Gastroesophageal sphincter (tissue), 4 donors: ENCODE data around the gene STK24. TPM values are rescaled to one million over a fixed set of nuclear protein-coding genes. Genes with fewer than 3 reads are reported as not detected.

Experiments
- ATAC-seq: fragments of 150-250 bp; one replicate; pipeline ENCODE4 v1.9.1; 2016; ENCODE audit warnings: mild to moderate bottlenecking, moderate library complexity
- H3K27ac ChIP-seq, 4 donors: fragments of 200-600 bp; sonication (generic) in 3 of 4; 1 replicate in 3 of 4; 2 replicates in 1 of 4; pipeline ENCODE4 v1.5.1; 2016 to 2019
- H3K27me3 ChIP-seq: fragments of 200-600 bp; sonication (generic); one replicate; pipeline ENCODE4 v1.5.1; 2019
- H3K36me3 ChIP-seq, 2 donors: fragments of 200-600 bp; sonication (generic); one replicate each; pipeline ENCODE4 v1.5.1; 2019; ENCODE audit warnings: control low read depth in 1 of 2
- H3K4me1 ChIP-seq, 3 donors: fragments of 200-600 bp; sonication (generic); 1 replicate in 2 of 3; 2 replicates in 1 of 3; pipeline ENCODE4 v1.5.1; 2016 to 2019; ENCODE audit warnings: control low read depth in 2 of 3
- H3K4me3 ChIP-seq, 2 donors: fragments of 200-600 bp; sonication (generic); one replicate each; pipeline ENCODE4 v1.5.1; 2019; ENCODE audit warnings: mild to moderate bottlenecking in 1 of 2, moderate library complexity in 1 of 2
- H3K9me3 ChIP-seq, 3 donors: fragments of 200-600 bp; sonication (generic); one replicate each; pipeline ENCODE4 v1.5.1; 2017 to 2019; ENCODE audit warnings: control low read depth in 2 of 3
- CTCF ChIP-seq, 4 experiments: fragments of 200-600 bp in 2 of 4; fragments of 450-650 bp in 2 of 4; sonication (generic) in 1 of 4; IDR thresholded peaks; one replicate each; pipeline ENCODE4 v1.5.1; 2017 to 2019; ENCODE audit warnings: antibody characterized with exemption in 4 of 4, mild to moderate bottlenecking in 2 of 4, moderate library complexity in 2 of 4
- EP300 ChIP-seq: sonication (generic); formaldehyde crosslinking; IDR thresholded peaks from one replicate; pipeline ENCODE4 v1.6.1; 2017; ENCODE audit warnings: antibody characterized with exemption, mild to moderate bottlenecking
- POLR2A ChIP-seq, 2 donors: fragments of 450-650 bp; IDR thresholded peaks; one replicate each; pipeline ENCODE4 v1.6.1; 2017; ENCODE audit warnings: antibody characterized with exemption in 2 of 2, mild to moderate bottlenecking in 2 of 2, moderate library complexity in 1 of 2
- POLR2AphosphoS5 ChIP-seq: sonication (generic); formaldehyde crosslinking; IDR thresholded peaks from one replicate; pipeline ENCODE4 v1.6.1; 2017; ENCODE audit warnings: antibody characterized with exemption
- whole genome bisulfite sequencing, 2 donors: methylation state at CpG; one replicate each; pipeline ENCODE4 v1.1.5; 2018; ENCODE audit warnings: low coverage in 1 of 2; 5-methylcytosine and 5-hydroxymethylcytosine counted together
- total RNA-seq, 4 donors: library from RNA; depleted of rRNA; stranded (reverse); fragments of >200 nt; gene quantifications; one replicate each; pipeline ENCODE4 v1.1.0, GENCODE V29; 2016

The STK24 gene
- total RNA-seq, 4 donors from 2014 or later: 60.2 to 157 (median 102) TPM

GRCh38 chr13:98504371-98504963 lies 72.4 kb downstream of the STK24 start:
- no peaks in the 10 kb centered on the region for H3K9me3 ChIP-seq
- H3K27ac ChIP-seq: peak overlapping the region in 3 of 4 donors; percentile 80 to 86 (median 81)
- WGBS, 2 donors: 67% methylated on average over 5 of the region's 12 CpGs; no CpG with 5 or more reads in 1 of the 2 donors
- TF ChIP-seq POLR2AphosphoS5 (no peak), CTCF (IDR thresholded peaks at IDR 0.05) (no peak), EP300 (no peak)
- no peaks in the 10 kb centered on the region for H3K27me3 ChIP-seq
- H3K36me3 ChIP-seq: peaks cover 0 to under 1% of the 10 kb centered on the region in 2 donors
- ATAC-seq: no peak
- no peak overlapping the region for H3K4me3 ChIP-seq
- H3K4me1 ChIP-seq: peaks cover 9 to 99% (median 55%) of the 10 kb centered on the region in 3 donors

DNA sequence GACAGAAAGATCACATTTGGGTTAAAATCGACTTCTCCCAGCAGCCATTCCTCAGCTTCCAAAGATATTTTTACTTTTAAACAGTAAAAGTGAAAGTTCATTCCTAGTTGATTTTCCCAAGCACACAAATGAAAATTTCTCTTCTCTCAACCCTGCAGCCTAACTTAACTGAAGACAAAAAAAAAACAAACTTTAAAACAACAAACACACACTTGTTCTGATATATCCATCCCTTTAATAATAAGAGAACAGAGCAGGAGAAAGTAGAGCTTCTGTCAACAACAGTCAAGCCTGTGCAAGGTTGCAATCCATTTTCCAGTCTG lies 72.9 kb downstream of the STK24 start:
- Histone ChIP-seq H3K4me3 (peak overlapping the region in 1 of 2 donors; percentile 25), H3K27me3 (no peaks in the 10 kb centered on the region), H3K4me1 (peaks cover 9 to 98% (median 55%) of the 10 kb centered on the region in 3 donors), H3K9me3 (no peaks in the 10 kb centered on the region), H3K36me3 (peaks cover 0 to 3% of the 10 kb centered on the region in 2 donors), H3K27ac (peak overlapping the region; percentile 22 to 86 (median 80))
- 0 to 26% methylated on average over 1 of the region's 1 CpG for WGBS, 2 donors
- ATAC-seq: no peak
- no peak for TF ChIP-seq CTCF (IDR thresholded peaks at IDR 0.05)
- no peak for TF ChIP-seq POLR2A (IDR thresholded peaks at IDR 0.05)
- no peak for TF ChIP-seq EP300
- no peak for TF ChIP-seq POLR2AphosphoS5

GRCh38 chr13:98503175-98504028 lies 73.5 kb downstream of the STK24 start:
- peak overlapping the region in 1 of 2 donors; percentile 25 for H3K4me3 ChIP-seq
- peak overlapping the region; percentile 22 to 86 (median 80) for H3K27ac ChIP-seq
- peaks cover 0 to 7% of the 10 kb centered on the region in 2 donors for H3K36me3 ChIP-seq
- no peak for ATAC-seq
- peaks cover 9 to 92% (median 50%) of the 10 kb centered on the region in 3 donors for H3K4me1 ChIP-seq
- no peaks in the 10 kb centered on the region for H3K27me3 ChIP-seq
- 37 to 40% methylated on average over 6 to 10 of the region's 10 CpGs for WGBS, 2 donors
- TF ChIP-seq POLR2AphosphoS5: peak; percentile 51
- no peak for TF ChIP-seq EP300
- no peak for TF ChIP-seq POLR2A (IDR thresholded peaks at IDR 0.05)
- no peak for TF ChIP-seq CTCF (IDR thresholded peaks at IDR 0.05)
- H3K9me3 ChIP-seq: no peaks in the 10 kb centered on the region

DNA sequence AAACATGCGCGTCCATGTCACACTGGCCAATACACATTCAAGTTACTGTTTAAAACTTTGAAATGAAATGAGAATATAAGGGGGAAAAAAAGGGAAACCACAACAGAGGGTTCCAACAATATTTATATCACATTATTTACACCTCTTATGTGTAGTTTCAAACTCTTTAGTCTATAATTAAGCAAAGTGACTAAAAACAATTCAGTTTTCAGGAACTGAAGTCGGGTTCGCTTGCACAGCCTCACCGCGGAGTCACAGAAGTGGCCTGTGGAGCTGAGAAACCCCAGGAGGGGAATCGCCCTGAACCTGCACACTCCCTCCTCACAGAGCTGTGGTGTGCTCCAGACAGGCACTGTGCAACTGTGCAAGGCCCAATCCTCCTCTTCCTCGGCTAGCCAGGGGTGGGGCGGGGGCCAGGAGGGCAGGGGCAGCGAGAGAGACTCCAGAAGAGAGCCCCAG lies 75.9 kb downstream of the STK24 start:
- Histone ChIP-seq H3K36me3 (peaks cover 0 to 8% of the 10 kb centered on the region in 2 donors), H3K27ac (peak overlapping the region in 2 of 4 donors; percentile 40 to 86), H3K4me3 (no peak overlapping the region), H3K4me1 (peaks cover 10 to 88% (median 45%) of the 10 kb centered on the region in 3 donors), H3K9me3 (no peaks in the 10 kb centered on the region), H3K27me3 (no peaks in the 10 kb centered on the region)
- ATAC-seq: no peak
- WGBS, 2 donors: 94 to 96% methylated on average over 6 to 9 of the region's 10 CpGs
- TF ChIP-seq POLR2AphosphoS5: no peak
- TF ChIP-seq CTCF (IDR thresholded peaks at IDR 0.05): no peak
- no peak for TF ChIP-seq POLR2A (IDR thresholded peaks at IDR 0.05)
- no peak for TF ChIP-seq EP300
